GM18511 (cell line): Measurements from ENCODE around the gene TAF4.
A peak's percentile ranks its signal among the peaks of the same experiment; 100 is the strongest.
"Not testable (repeated sequence)": the region's sequence is repeated elsewhere in the genome, so short reads cannot be mapped to it uniquely, and the experiment has no call there.

Experiments used
- ATAC-seq: cut with Tn5 transposase; IDR thresholded peaks from one replicate; pipeline ENCODE4 v1.9.1; 2021; ENCODE audit warnings: mild to moderate bottlenecking, moderate library complexity; ENCODE audit not compliant: unreplicated experiment

Gene TAF4, protein sequence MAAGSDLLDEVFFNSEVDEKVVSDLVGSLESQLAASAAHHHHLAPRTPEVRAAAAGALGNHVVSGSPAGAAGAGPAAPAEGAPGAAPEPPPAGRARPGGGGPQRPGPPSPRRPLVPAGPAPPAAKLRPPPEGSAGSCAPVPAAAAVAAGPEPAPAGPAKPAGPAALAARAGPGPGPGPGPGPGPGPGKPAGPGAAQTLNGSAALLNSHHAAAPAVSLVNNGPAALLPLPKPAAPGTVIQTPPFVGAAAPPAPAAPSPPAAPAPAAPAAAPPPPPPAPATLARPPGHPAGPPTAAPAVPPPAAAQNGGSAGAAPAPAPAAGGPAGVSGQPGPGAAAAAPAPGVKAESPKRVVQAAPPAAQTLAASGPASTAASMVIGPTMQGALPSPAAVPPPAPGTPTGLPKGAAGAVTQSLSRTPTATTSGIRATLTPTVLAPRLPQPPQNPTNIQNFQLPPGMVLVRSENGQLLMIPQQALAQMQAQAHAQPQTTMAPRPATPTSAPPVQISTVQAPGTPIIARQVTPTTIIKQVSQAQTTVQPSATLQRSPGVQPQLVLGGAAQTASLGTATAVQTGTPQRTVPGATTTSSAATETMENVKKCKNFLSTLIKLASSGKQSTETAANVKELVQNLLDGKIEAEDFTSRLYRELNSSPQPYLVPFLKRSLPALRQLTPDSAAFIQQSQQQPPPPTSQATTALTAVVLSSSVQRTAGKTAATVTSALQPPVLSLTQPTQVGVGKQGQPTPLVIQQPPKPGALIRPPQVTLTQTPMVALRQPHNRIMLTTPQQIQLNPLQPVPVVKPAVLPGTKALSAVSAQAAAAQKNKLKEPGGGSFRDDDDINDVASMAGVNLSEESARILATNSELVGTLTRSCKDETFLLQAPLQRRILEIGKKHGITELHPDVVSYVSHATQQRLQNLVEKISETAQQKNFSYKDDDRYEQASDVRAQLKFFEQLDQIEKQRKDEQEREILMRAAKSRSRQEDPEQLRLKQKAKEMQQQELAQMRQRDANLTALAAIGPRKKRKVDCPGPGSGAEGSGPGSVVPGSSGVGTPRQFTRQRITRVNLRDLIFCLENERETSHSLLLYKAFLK

DNA sequence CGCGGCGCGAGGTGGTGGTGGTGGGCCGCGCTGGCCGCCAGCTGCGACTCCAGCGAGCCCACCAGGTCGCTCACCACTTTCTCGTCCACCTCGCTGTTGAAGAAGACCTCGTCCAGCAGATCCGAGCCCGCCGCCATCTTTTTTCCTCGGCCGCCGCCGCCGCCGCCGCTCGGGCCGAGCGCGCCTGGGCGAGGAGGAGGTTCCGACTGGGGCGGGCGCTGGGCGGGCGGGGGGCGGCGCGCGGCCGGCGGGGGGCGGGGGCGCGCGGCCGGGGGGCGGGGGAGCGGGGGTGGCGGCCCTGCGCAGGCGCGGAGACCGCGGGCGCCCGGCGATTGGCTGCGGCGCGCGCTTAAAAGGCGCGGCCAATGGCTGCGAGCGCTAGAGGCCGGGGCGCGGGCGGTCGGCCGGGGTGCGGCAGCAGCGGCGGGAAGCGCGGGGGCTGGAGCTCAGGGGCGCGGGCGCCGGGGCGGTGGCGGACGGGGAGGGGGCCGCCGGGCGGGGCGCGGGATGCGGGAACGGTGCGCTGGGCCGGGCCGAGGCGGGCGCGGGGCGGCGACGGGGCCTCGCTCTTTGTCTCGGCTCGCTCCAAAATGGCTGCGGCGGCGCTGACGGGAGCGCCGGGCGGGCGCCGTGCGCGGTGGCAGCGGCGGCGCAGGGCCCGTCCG lies at the start of gene TAF4:
Gene TAF4, minus strand, starts transcription at position 208 of the 665 bp plus-strand sequence. Its CDS starts 71 bp downstream, at position 137.
- peak; percentile 75 for ATAC-seq

DNA sequence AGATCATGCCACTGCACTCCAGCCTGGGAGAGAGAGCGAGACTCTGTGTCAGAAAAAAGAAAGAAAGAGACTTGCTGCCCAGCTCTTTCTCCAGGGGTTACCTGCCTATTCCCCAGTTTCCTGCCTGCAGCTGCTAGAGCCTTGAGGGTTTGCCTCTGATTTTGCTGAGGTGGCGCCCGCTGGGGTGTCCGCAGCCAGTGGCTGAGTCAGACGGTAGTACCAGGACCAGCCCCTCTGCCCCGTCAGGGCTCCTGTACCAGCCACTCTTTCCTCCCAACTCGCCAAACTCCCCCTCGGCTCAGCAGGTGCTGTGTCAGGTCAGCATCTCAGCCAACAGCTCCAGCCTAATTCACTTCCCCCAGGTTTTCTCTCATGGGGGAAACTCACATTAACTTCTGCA lies 49.2 kb upstream of the TAF4 start:
- no peak for ATAC-seq

DNA sequence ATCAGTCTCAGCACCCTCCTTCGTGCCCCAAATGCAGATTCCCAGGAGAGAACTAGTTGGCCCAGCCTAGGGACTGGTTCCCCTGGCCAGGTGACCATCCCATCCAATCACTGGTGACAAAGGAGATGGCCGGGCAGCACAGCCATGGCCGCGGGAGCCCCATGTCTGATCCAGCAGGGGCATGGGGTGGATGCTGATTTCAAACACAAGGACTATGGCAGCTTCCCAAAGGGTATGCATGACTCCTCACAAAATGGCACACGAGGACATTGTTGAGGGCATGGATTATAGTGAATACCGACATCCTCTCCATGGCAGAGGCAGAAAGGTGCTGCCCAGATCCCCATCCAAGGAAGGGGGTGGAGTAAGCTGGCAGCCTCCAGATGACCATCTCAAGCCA lies 46.7 kb upstream of the TAF4 start:
- no peak for ATAC-seq

DNA sequence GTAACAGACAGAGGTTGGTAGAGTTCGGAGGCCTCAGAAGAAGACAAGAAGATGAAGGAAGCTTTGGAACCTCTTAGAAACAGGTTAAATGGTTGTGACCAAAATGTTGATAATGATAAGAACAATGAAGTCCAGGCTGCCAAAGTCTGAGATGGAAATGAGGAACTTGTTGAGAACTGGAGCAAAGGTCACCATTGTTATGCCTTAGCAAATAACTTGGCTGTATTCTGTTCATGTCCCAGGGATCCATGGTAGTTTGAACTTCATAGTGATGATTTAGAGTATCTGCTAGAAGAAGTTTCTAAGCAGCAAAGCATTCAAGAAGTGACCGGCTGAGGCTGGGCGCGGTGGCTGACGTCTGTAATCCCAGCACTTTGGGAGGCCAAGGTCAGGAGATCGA lies 45.5 kb upstream of the TAF4 start:
- no peak for ATAC-seq

DNA sequence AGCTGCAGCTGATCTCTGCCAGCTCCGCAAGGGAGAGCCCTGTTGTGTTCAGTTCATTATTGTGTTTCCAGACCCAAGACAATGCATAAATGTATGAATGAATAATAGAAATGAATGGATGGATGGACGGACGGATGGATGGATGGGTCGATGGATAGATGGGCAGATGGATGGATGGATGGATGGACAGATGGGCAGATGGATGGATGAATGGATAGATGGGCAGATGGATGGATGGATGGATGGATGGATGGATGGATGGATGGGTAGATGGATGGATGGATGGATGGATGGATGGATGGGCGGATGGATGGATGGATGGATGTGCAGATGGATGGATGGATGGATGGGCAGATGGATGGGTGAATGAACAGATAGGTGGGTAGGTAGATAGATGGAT lies 39.9 kb upstream of the TAF4 start:
- no peak for ATAC-seq

DNA sequence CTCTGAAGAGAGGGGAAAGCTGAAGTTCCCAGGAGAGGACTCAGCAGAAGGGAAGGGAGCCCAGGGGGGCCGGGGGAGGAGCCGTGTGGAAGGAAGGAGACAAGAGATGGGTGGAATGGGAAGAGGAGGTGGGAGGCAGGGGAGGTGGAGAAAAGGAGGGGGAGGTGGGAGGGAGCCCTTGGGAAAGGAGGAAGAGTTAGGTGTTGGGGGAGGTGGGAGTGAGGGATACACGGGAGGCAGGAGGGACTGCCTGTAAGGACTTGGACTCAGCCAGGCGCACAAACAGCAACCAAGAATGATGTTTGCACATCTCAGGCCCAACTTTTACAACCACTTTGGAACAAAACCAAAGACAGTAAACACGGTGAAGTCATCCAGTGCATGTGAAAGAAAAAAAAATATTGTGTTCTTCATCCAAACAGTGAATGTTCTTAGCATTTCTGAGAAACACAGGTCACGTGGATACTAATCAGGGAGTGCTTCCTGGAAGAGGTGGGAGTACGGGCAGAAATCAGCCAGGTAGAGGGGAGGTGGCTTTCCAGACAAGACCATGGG lies 39.2 kb upstream of the TAF4 start:
- ATAC-seq: no peak

DNA sequence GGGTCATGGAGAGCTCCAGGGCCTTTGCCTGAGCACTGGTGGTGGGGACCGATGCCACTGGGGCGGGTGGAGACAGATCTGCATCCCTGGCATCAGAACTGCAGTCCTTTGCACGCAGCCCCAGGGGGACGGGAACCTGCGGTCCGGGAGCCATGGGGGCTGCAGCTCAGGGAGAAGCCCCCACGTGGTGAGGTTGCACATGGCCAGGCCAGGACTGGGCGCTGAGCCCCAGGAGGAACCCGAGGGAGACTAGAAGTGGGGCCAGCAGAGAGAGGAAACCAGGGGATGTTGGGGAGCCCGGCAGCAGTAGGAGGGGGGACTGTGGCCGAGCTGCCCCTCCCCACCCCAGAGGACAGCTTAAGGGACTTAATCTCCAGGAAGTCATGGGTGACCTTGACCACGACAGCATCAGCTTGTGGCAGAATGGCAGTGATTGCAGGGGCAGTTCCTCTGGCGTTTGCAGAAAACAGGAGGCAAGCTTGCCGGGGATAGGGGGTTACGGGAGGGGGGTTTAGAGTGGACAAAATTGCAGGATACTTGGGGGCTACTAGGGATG lies 38.6 kb upstream of the TAF4 start:
- ATAC-seq: no peak

DNA sequence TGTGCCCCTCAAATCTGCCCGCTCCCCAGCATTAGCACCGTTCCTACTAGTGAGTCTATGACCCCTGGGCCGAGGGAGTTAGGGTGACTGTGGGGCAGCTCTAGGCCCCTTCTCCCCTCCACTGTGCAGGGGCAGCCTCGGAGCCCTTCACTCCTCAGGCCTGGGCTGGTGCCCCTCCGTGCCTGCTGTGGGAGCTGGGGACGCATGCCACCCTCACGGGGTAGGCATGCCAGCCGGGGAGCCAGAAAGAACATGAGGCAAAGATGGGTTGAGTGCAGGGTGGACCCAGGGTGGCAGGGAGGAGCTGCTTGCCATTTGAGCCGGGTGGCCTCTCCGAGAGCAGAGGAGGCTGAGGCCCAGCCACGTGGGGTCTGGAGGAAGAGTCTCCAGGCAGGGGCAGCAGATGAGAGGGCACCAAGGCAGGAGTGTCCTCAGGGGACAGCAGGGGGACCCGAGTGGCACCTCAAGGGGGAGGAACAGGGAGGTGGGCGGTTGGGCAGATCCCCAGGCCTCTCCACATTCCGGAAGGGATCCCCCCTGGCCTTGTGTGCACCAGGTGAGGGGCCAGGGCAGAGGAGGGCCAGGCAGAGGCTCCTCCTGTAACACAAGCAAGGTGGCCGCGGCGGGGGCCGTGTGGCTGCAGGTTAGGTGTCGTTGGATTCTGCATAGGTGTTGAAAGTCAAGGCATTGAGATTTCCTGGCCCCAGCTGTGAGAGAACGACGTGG lies 38.0 kb upstream of the TAF4 start:
- ATAC-seq: no peak

DNA sequence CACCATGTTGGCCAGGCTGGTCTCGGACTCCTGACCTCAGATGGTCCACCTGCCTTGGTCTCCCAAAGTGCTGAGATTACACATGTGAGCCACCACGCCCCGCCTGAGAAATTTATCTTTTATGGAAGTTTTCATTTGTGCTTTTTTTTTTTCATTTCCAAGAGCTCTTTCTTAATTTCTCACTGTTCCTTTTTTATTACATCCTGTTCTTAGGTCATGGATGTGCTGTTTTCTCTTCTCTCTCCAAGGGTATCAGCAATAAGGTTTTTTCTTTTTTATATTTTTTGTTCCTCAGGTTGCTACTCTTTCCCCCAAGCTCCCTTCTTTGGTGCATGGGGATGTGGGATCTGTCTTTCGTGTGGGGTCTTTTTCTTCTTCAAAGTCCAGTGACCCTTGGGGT lies 35.4 kb upstream of the TAF4 start:
- no peak for ATAC-seq

DNA sequence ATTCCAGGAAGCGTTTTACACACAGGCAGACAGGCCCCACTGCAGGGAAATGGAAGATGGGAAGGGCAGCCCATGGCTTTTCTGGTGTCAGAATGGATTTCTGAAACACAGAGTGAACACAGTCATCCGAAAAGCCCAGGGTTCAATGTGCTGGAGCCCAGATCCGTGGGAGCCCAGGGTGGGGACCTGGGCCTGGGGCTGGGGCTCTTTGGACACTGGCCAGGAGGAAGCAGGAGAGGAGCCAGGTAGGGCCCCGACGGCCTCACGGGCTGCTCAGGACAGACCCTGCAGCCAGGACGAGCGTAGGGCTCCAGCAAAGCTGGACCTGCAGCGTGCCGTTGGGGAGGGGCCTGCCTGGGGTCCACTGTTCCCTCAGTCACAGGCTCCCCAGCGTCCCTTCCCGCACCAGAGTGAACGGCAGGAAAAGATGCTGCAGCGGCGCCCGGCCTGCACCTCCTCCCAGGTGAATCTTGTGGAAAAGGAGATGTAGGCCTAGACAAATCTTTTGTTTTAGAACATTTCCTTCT lies 32.3 kb upstream of the TAF4 start:
- ATAC-seq: no peak

DNA sequence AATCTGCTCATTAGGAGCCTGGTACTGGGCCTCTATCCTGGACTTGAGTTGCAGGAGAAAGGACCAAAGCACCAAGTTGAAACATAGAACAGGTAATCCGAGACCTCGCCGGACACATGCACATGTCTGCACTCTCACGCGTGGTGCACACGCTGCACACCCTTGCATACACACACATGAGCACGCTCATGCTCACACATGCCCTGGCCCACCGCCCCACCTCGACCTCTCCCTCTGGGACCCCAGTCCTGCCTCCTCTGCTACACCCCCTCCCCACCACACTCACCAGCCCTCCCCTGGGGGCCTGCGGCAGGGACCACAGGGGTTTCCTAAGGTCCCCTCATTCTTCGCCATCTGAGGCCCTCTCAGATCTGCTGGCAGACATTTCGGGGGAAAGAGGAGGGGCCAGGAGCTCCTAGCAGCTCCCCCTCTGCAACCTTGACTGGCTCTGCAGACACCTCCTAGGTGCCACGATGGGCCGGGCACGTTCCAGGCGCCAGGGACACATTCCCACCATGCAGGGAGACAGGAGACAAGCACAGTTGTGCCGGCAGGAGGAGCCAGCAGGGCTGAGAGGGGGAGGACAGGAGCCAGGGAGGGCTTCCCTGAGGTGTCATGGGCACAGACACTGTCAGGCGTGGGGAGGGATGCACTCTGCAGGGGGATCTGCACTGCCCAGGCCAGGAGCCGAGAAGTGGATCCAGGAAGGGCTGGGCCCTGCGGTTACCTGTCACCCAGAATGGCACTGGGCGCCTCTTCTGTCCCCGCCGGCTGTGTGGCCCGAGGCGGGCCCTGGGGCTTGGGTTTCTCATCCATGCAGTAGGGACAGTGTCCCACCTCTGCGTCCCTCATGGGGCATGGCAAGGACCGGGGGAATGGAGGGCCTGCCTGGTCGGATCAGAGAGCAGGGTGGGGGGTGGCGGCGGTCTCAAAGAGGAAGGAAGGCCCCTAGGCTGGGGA lies 31.0 kb upstream of the TAF4 start:
- no peak for ATAC-seq

DNA sequence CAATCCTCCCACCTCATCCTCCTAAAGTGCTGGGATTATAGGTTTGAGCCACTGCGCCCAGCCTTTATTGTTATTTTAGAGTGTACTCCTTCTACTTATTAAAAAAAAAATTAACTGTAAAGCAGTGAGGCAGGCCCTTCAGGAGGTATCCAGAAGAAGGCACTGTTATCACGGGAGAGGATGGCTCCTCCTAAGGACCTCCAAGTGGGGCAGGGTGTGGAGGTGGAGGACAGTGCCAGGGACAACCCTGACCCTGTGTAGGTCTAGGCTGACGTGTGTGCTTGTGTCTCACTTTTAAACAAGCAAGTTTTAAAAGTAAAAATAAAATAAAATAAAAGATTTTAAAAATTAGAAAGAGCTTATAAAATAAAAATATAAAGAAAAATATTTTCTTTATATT lies 23.7 kb upstream of the TAF4 start:
- ATAC-seq: no peak

DNA sequence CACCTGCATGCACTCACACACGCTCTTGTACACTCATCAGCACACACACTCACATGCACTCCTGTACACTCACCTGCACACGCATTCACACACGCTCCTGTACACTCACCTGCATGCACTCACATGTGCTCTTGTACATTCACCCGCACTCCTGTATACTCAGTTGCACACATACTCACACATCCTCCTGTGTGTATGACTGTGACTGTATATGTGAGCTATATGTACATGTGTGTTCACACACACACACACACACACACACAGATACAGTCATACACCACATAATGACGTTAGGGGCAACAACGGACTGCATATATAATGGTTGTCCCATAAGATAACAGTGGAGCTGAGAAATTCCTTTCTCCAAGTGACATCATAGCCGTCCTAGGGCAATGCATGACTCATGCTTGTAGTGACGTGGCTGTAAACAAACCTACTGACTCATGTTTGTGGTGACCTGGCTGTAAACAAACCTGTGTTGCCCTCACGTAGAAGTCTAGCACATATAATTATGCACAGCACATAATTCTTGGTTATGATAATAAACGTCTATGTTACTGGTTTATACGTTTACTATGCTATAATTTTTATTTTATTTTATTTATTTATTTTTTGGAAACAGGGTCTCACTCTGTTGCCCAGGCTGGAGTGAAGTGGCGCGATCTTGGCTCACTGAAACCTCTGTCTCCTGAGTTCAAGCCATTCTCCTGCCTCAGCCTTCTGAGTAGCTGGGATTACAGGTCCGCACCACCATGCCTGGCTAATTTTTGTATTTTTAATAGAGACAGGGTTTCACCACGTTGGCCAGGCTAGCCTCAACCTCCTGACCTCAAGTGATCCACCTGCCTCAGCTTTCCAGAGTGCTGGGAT lies 22.8 kb upstream of the TAF4 start:
- ATAC-seq: no peak

DNA sequence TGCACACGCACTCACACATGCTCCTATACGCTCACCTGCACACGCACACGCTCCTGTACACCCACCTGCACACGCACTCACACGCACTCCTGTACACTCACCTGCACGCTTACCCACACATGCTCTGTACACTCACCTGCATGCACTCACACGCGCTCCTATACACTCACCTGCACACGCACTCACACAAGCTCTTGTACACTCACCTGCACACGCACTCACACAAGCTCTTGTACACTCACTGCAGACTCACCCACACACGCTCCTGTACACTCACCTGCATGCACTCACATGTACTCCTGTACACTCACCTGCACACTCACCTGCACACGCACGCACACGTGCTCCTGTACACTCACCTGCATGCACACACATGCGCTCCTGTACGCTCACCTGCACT lies 22.0 kb upstream of the TAF4 start:
- no peak for ATAC-seq

DNA sequence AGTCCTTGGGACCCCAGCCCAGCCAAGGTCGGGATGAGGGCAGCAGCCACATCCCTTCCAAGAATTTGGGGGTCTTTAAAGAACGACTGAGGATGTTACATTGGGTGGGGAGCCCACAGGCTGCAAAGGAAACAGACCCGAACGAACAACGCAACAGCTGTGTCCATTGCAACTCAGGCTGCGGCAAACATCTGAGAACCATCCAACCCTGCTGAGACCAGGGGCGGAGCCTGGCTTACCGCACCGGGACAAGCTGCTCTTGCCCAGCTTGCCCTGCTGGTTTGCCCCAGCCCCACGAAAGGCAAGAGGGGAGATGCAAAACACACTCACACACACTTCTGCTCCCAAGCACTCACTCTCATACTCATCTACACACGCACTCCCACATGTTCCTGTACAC lies 21.5 kb upstream of the TAF4 start:
- ATAC-seq: no peak

DNA sequence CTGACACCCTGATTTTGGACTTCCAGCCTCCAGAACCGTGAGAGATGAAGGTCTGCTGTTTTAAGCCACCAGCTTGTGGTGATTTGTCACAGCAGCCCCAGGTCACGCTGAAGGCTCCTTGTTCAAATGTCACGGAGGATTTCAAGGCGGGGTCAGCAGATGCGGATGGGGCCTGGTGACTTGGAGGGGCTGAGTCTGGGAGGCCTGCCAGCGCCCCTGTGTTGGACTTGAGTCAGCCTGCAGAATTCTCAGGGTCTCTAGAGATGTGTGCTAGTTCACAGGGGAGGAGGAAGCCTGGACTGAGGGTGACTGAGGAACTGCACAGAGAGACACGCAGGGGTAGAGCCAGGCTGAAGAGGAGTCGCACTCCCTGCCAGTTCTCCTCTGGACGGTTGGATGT lies 19.5 kb upstream of the TAF4 start:
- ATAC-seq: no peak

DNA sequence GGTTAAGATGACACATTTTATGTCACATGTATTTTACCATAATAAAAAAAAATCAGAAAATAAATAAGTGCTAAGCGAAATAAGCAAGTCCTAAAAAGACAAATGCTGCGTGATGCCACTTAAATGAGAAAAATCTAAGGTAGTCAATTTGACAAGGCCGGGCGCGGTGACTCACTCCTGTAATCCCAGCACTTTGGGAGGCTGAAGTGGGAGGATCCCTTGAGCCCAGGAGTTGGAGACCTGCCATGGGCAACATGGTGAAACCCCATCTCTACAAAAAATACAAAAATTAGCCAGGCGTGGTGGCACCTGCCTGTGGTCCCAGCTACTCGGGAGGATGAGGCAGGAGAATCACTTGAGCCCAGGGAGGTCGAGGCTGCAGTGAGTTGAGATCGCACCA lies 18.5 kb upstream of the TAF4 start:
- ATAC-seq: not testable (repeated sequence)

DNA sequence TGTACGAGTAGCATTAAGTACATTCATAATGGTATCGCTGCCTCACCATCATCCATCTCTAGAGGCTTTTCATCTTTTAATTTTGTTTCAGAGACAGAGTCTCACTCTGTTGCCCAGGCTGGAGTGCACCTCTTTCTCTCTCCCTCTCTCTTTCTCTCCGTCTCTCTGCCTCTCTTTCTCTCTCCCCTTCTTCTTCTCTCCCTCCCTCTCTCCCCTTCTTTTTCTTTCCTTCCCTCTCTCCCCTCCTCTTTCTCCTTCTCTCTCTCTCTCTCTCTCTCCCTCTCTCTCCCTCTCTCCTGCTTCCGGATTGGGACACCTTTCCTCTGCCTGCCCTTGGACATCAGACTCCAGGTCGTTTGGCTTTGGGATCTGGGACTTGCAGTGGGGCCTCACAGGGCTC lies 17.6 kb upstream of the TAF4 start:
- no peak for ATAC-seq
